ENCODE measurements around the gene SCLT1. TPM values are rescaled to one million over a fixed set of nuclear protein-coding genes. Genes with fewer than 3 reads are reported as not detected.

Gene SCLT1
- total and polyA plus RNA-seq, 2 of the 8 experiments (the other 6 are each of a cell fraction or from before 2014, with no cell fraction given) = 4.8 to 13.1 TPM

DNA sequence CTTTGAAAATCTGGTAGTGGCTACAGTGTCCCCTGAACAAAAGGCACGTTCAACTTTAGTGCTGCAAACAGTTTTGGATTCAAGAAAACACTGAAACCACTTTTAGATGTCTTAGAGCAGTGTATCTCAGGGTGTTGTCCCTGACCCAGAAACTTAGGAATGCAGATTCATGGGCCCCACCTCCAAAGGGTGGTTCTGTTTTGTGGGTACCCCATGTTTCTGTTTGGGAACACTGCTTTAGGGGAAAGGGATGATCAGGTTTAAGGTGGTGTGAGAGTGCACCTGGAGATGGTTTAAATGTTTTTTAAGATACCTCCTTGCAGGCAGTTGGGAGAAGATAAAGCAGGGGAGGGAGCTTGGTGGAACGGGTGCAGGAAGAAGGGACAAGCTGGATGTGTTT lies 228.2 kb downstream of the SCLT1 start:
- Histone ChIP-seq H3K36me3 (ENCODE audit: control insufficient read depth in 2 of 4, insufficient read depth in 4 of 4, low read length in 3 of 4) (peaks cover 50 to 100% (median 87%) of the 10 kb centered on the region in 4 experiments), H4K20me1 (replicated peaks in 1 of 2; ENCODE audit: control insufficient read depth in 1 of 2, insufficient read depth in 2 of 2, low read length in 2 of 2) (peaks cover 30 to 37% of the 10 kb centered on the region in 2 experiments), H3K56ac (replicated peaks; ENCODE audit: insufficient read length, low read depth, low read length) (no peak overlapping the region)

More for the DNA sequence above, 228.2 kb downstream of the SCLT1 start:
- DNase-seq (ENCODE audit: low read depth in 1 of 2, low spot score in 2 of 2) (no peak), FAIRE-seq (no peak)
- H2BK12ac ChIP-seq (ENCODE audit: low read depth, low read length) = no peak overlapping the region
- POLR2A ChIA-PET (ENCODE audit: partially characterized antibody) = interaction anchor here (0.9 to 5.6 kb wide), 7 partner anchors 9 to 538 kb away, joined by 3 to 46 read pairs (median 4); no protein-coding TSS in a partner anchor
- H4K5ac ChIP-seq (ENCODE audit: insufficient read length, low read depth, low read length) = no peak overlapping the region
- no peak overlapping the region for H2BK20ac ChIP-seq (ENCODE audit: low read length)
- no peak overlapping the region for H3K4ac ChIP-seq (replicated peaks; ENCODE audit: insufficient read length, low read depth, low read length)
- H3K27ac ChIP-seq (ENCODE audit: low read depth, low read length) = no peak overlapping the region
- no peaks in the 10 kb centered on the region for H3K27me3 ChIP-seq (replicated peaks in 1 of 4; ENCODE audit: control insufficient read depth in 3 of 4, extremely low read depth in 1 of 4, insufficient read depth in 3 of 4, low read length in 3 of 4)
- H2BK5ac ChIP-seq (ENCODE audit: low read depth, low read length) = no peak overlapping the region
- no peak overlapping the region for H4K8ac ChIP-seq (ENCODE audit: extremely low read depth, insufficient read depth, low read length)
- no peak overlapping the region; a peak in 1 of 7 replicates for H3K9ac ChIP-seq (replicated peaks in 1 of 4; ENCODE audit: extremely low read depth in 1 of 4, low read depth in 3 of 4, low read length in 3 of 4)
- H4K91ac ChIP-seq (replicated peaks; ENCODE audit: insufficient read length, low read length) = no peak overlapping the region
- no peak overlapping the region for H3K4me2 ChIP-seq (ENCODE audit: insufficient read depth in 1 of 2, low read depth in 2 of 2, low read length in 2 of 2)
- H3K4me1 ChIP-seq (replicated peaks in 1 of 4; ENCODE audit: control insufficient read depth in 3 of 4, insufficient read depth in 4 of 4, low read length in 3 of 4) = peaks cover 0 to 9% (median 5%) of the 10 kb centered on the region in 4 experiments; a peak in 6 of 7 replicates
- peaks cover 8% of the 10 kb centered on the region; the same call in 1 of the 2 replicates for H3K79me1 ChIP-seq (ENCODE audit: low read depth, low read length)
- H3K9me3 ChIP-seq (ENCODE audit: insufficient read depth in 2 of 2, low read depth in 1 of 2, low read length in 1 of 2) = no peaks in the 10 kb centered on the region
- no peak overlapping the region for H3K4me3 ChIP-seq (ENCODE audit: extremely low read depth in 1 of 4, insufficient read depth in 2 of 4, low read depth in 3 of 4, low read length in 4 of 4)
- no peak overlapping the region for H2AFZ ChIP-seq (ENCODE audit: low read length)
- H2AK5ac ChIP-seq (ENCODE audit: low read depth, low read length) = no peak overlapping the region
- no peak for TF ChIP-seq SP4 (IDR thresholded peaks at IDR 0.05; ENCODE audit: low read length)
- TF ChIP-seq, protein P1, sequence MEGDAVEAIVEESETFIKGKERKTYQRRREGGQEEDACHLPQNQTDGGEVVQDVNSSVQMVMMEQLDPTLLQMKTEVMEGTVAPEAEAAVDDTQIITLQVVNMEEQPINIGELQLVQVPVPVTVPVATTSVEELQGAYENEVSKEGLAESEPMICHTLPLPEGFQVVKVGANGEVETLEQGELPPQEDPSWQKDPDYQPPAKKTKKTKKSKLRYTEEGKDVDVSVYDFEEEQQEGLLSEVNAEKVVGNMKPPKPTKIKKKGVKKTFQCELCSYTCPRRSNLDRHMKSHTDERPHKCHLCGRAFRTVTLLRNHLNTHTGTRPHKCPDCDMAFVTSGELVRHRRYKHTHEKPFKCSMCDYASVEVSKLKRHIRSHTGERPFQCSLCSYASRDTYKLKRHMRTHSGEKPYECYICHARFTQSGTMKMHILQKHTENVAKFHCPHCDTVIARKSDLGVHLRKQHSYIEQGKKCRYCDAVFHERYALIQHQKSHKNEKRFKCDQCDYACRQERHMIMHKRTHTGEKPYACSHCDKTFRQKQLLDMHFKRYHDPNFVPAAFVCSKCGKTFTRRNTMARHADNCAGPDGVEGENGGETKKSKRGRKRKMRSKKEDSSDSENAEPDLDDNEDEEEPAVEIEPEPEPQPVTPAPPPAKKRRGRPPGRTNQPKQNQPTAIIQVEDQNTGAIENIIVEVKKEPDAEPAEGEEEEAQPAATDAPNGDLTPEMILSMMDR (IDR thresholded peaks at IDR 0.05; ENCODE audit: control extremely low read depth in 1 of 3, insufficient read depth in 1 of 3, low read depth in 1 of 3, low read length in 3 of 3) = no peak
- TF ChIP-seq POLR2AphosphoS5 (IDR thresholded peaks at IDR 0.05; ENCODE audit: low read depth, low read length) = peak; percentile 53; the same call in 1 of the 2 replicates
- TF ChIP-seq CEBPB (IDR thresholded peaks at IDR 0.05; ENCODE audit: low read depth, low read length) = no peak
- TF ChIP-seq POLR2A (IDR thresholded peaks at IDR 0.05; ENCODE audit: control extremely low read depth in 1 of 2, low read depth in 2 of 2, low read length in 2 of 2) = peak; percentile 42 to 46; a peak in 2 of 3 replicates
- no peaks in the 10 kb centered on the region for H3K23me2 ChIP-seq (ENCODE audit: low read depth, low read length)
- no peak overlapping the region for H2BK15ac ChIP-seq (ENCODE audit: low read length)
- no peak overlapping the region for H2BK120ac ChIP-seq (replicated peaks; ENCODE audit: low read depth, low read length)
- CTCF ChIA-PET (ENCODE audit: partially characterized antibody) = interaction anchor here (0.8 to 1.5 kb wide), 2 partner anchors 9 to 12 kb away, joined by 3 to 5 read pairs; no protein-coding TSS in a partner anchor
- H3K14ac ChIP-seq (ENCODE audit: insufficient read length) = no peak overlapping the region
- H3K23ac ChIP-seq (ENCODE audit: insufficient read length) = no peak overlapping the region
- H3K79me2 ChIP-seq (ENCODE audit: control insufficient read depth in 1 of 2, insufficient read depth in 2 of 2, low read length in 2 of 2) = peaks cover 0 to 61% of the 10 kb centered on the region in 2 experiments; a peak in 3 of 4 replicates
- WGBS, 2 experiments (ENCODE audit: extremely low coverage in 1 of 2, insufficient coverage in 1 of 2, insufficient read length in 1 of 2, insufficient replicate concordance in 2 of 2, low coverage in 1 of 2, low lambda C conversion rate in 2 of 2, missing lambda C conversion rate in 1 of 2) = 71% methylated on average over 2 of the region's 2 CpGs; no CpG with 5 or more reads in 1 of the 2 experiments
- H3K18ac ChIP-seq (ENCODE audit: extremely low read depth, low read length) = no peak overlapping the region

Measured in H1 (cell line).